ENCODE measurements around the gene UBA1.
A peak's percentile ranks its signal among the peaks of the same experiment; 100 is the strongest.

UBA1 gene

GRCh38 chrX:47214435-47215077 is 20.9 kb downstream of the UBA1 start:
- no peak overlapping the region for H3K4me2 ChIP-seq (ENCODE audit: low read length)
- peaks cover 10% of the 10 kb centered on the region for H3K79me2 ChIP-seq (ENCODE audit: control insufficient read depth, low read length)
- 0 out of 2 replicates have a peak, but pooled peaks cover 2% of the 10 kb centered on the region for H4K20me1 ChIP-seq (ENCODE audit: control insufficient read depth, insufficient read depth, low read depth, low read length)
- peaks cover 8% of the 10 kb centered on the region for H3F3A ChIP-seq (ENCODE audit: control insufficient read depth, insufficient read depth)
- H3K27me3 ChIP-seq (ENCODE audit: control insufficient read depth, low read length) = no peaks in the 10 kb centered on the region
- no peaks in the 10 kb centered on the region for H3K9me3 ChIP-seq (ENCODE audit: control insufficient read depth, insufficient read depth, low read length)
- H3K4me1 ChIP-seq (ENCODE audit: control insufficient read depth, low read length) = peaks cover 16% of the 10 kb centered on the region
- no peak for TF ChIP-seq EZH2phosphoT487 (IDR thresholded peaks at IDR 0.05; ENCODE audit: borderline replicate concordance, low read length)
- TF ChIP-seq, protein P1, sequence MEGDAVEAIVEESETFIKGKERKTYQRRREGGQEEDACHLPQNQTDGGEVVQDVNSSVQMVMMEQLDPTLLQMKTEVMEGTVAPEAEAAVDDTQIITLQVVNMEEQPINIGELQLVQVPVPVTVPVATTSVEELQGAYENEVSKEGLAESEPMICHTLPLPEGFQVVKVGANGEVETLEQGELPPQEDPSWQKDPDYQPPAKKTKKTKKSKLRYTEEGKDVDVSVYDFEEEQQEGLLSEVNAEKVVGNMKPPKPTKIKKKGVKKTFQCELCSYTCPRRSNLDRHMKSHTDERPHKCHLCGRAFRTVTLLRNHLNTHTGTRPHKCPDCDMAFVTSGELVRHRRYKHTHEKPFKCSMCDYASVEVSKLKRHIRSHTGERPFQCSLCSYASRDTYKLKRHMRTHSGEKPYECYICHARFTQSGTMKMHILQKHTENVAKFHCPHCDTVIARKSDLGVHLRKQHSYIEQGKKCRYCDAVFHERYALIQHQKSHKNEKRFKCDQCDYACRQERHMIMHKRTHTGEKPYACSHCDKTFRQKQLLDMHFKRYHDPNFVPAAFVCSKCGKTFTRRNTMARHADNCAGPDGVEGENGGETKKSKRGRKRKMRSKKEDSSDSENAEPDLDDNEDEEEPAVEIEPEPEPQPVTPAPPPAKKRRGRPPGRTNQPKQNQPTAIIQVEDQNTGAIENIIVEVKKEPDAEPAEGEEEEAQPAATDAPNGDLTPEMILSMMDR (IDR thresholded peaks at IDR 0.05; ENCODE audit: low read depth, low read length, poor library complexity, severe bottlenecking) = no peak
- H3K27ac ChIP-seq (ENCODE audit: low read depth, low read length) = no peak overlapping the region
- no peak overlapping the region for H3K4me3 ChIP-seq (ENCODE audit: low read length)
- H3K36me3 ChIP-seq (ENCODE audit: control insufficient read depth, low read length) = peaks cover 71% of the 10 kb centered on the region
- no peaks in the 10 kb centered on the region for H3K9me2 ChIP-seq (replicated peaks; ENCODE audit: control insufficient read depth, low read length)

GRCh38 chrX:47215291-47215900 is 21.8 kb downstream of the UBA1 start:
- Histone ChIP-seq H3K79me2 (ENCODE audit: control insufficient read depth, low read length) (peaks cover 19% of the 10 kb centered on the region), H3F3A (ENCODE audit: control insufficient read depth, insufficient read depth) (peaks cover 8% of the 10 kb centered on the region), H3K4me1 (ENCODE audit: control insufficient read depth, low read length) (peaks cover 24% of the 10 kb centered on the region), H3K4me3 (ENCODE audit: low read length) (no peak overlapping the region), H3K9me2 (replicated peaks; ENCODE audit: control insufficient read depth, low read length) (no peaks in the 10 kb centered on the region), H3K27me3 (ENCODE audit: control insufficient read depth, low read length) (no peaks in the 10 kb centered on the region), H3K36me3 (ENCODE audit: control insufficient read depth, low read length) (peaks cover 69% of the 10 kb centered on the region), H4K20me1 (ENCODE audit: control insufficient read depth, insufficient read depth, low read depth, low read length) (peaks cover 10% of the 10 kb centered on the region), H3K9me3 (ENCODE audit: control insufficient read depth, insufficient read depth, low read length) (no peaks in the 10 kb centered on the region), H3K27ac (ENCODE audit: low read depth, low read length) (no peak overlapping the region), H3K4me2 (ENCODE audit: low read length) (no peak overlapping the region)
- TF ChIP-seq, protein P1 (IDR thresholded peaks at IDR 0.05; ENCODE audit: low read depth, low read length, poor library complexity, severe bottlenecking) = no peak
- TF ChIP-seq EZH2phosphoT487 (IDR thresholded peaks at IDR 0.05; ENCODE audit: borderline replicate concordance, low read length) = no peak

DNA sequence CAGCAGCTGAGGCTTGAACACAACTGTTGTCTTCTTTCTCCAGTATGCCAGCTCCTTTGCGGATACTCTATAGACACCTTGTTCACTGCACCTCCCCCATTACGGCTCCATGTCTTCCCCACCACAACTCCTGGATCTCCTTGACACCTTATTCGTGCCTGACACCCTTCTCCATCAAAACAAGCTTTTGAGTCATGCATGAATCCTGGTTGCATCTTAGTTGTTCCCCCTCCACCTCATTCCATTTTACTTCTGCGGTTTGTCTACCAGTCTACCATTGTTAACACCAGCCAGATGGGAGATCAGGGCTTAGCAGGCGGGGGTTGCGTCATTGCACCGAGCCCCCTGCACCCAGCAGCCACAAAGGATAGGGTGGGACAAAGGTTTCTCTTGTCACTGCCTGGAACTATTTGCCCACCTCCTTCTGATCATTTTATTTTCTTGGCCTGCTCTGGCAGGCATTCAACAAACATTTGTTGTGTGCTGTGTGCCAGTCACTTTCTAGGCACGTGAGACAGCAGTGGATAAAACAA is 22.8 kb downstream of the UBA1 start:
- peaks cover 69% of the 10 kb centered on the region for H3K36me3 ChIP-seq (ENCODE audit: control insufficient read depth, low read length)
- H3K4me1 ChIP-seq (ENCODE audit: control insufficient read depth, low read length) = peaks cover 29% of the 10 kb centered on the region
- no peak for TF ChIP-seq EZH2phosphoT487 (IDR thresholded peaks at IDR 0.05; ENCODE audit: borderline replicate concordance, low read length)
- TF ChIP-seq, protein P1 (IDR thresholded peaks at IDR 0.05; ENCODE audit: low read depth, low read length, poor library complexity, severe bottlenecking) = no peak
- no peaks in the 10 kb centered on the region for H3K27me3 ChIP-seq (ENCODE audit: control insufficient read depth, low read length)
- H3K27ac ChIP-seq (ENCODE audit: low read depth, low read length) = peak overlapping the region; percentile 73
- H4K20me1 ChIP-seq (ENCODE audit: control insufficient read depth, insufficient read depth, low read depth, low read length) = peaks cover 14% of the 10 kb centered on the region
- H3K79me2 ChIP-seq (ENCODE audit: control insufficient read depth, low read length) = peaks cover 29% of the 10 kb centered on the region
- H3K4me2 ChIP-seq (ENCODE audit: low read length) = peak overlapping the region; percentile 81
- H3K9me2 ChIP-seq (replicated peaks; ENCODE audit: control insufficient read depth, low read length) = no peaks in the 10 kb centered on the region
- peak overlapping the region; percentile 66; the same call in 1 of the 2 replicates for H3K4me3 ChIP-seq (ENCODE audit: low read length)
- no peaks in the 10 kb centered on the region for H3K9me3 ChIP-seq (ENCODE audit: control insufficient read depth, insufficient read depth, low read length)
- H3F3A ChIP-seq (ENCODE audit: control insufficient read depth, insufficient read depth) = peaks cover 8% of the 10 kb centered on the region
